IPS-NIHi11 (cell line): Measurements from ENCODE around the gene NME3.

Experiments used
- DNase-seq: peaks from one replicate; pipeline ENCODE4 v3.0.0; 2012; ENCODE audit warnings: mixed read lengths, low spot score

The NME3 gene

GRCh38 chr16:1793578-1794220 is 22.4 kb upstream of the NME3 start, which contains the start of gene IGFALS:
Gene IGFALS (minus strand): TSS chr16:1793705. CDS start chr16:1793652, 53 bp downstream.
- DNase-seq, result no peak

GRCh38 chr16:1792836-1793577 is 21.7 kb upstream of the NME3 start:
- no peak for DNase-seq

DNA sequence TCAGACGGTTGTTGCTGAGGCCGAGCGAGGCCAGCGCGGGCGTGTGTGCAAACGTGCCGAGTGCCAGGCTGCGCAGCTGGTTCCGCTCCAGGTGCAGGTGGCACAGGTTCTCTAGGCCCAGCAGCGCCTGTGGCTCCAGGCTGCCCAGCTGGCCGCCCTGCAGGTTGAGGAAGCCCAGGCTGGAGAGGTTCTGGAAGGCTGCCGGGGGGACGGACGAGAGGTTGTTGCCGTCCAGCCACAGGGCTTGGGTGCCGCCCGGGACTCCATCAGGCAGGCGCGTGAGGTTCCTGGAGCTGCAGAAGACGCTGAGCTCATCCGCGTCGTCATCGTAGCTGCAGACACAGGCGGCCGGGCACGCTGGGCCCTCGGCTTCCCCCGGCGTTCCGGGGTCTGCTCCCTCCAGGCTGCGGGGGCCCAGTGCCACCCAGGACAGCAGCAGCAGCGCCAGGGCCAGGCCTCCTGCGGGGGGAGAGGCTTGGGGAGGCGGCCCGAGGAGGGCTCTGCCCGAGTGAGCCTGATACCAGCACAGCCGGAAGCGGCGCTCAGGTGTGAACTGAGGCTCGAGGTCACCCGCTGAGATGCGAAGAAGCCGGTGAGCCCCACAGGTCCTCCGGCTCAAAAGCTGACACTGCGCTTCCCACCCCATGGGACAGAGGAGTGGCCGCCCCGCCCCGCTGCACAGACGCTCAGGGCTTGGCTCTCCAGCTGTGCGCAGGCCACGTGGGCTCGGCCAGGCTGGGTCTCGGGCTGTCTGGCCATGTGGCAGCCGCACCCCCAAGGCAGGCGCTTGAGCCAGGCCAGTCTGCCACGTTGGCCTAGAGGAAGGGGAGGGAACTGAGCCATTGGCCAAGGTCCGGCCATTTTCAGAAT is 20.8 kb upstream of the NME3 start:
- no peak for DNase-seq

- no peak for DNase-seq
Measured at GRCh38 chr16:1791256-1791942, 20.1 kb upstream of the NME3 start.

GRCh38 chr16:1790611-1791255 is 19.4 kb upstream of the NME3 start:
- DNase-seq, result no peak

- DNase-seq, result no peak
Measured at GRCh38 chr16:1790261-1790610, 18.9 kb upstream of the NME3 start.

DNA sequence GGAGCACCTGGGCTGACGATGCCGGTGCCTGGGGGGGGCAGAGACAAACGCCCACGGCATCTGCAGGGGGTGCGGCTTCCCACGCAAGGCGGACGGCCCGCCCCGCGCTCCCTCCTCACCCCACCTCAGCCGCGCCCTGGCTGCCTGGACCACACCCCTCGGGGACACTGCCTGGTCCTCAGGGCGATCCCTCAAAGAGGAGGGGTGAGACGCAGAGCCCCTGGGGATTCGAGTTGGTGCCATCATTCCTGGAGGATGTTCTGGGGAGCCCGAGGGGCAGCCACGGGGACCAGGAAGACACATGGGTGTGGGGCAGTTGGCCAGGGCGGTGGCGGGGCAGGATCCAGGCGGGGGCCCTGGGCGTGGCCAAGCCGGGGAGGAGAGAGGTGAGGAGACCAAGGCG is 18.3 kb upstream of the NME3 start:
- no peak for DNase-seq

- DNase-seq, result no peak
Measured at GRCh38 chr16:1788708-1789100, 17.4 kb upstream of the NME3 start.

GRCh38 chr16:1788095-1788707 is 16.9 kb upstream of the NME3 start:
- no peak for DNase-seq

GRCh38 chr16:1787322-1788094 is 16.2 kb upstream of the NME3 start:
- no peak for DNase-seq

DNA sequence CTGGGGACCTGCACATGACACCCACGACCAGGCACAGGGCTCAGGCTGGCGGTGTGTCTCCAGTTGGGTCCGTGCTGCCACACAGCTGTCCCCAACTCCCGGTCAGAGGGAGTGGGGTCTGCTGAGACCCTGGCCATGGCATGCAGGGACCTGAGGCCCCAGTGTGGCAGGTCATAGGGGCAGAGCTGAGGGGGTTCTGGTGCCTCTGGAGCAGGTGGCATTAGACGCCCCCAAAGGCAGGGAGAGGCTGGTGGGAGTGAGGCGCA is 15.6 kb upstream of the NME3 start:
- no peak for DNase-seq

DNA sequence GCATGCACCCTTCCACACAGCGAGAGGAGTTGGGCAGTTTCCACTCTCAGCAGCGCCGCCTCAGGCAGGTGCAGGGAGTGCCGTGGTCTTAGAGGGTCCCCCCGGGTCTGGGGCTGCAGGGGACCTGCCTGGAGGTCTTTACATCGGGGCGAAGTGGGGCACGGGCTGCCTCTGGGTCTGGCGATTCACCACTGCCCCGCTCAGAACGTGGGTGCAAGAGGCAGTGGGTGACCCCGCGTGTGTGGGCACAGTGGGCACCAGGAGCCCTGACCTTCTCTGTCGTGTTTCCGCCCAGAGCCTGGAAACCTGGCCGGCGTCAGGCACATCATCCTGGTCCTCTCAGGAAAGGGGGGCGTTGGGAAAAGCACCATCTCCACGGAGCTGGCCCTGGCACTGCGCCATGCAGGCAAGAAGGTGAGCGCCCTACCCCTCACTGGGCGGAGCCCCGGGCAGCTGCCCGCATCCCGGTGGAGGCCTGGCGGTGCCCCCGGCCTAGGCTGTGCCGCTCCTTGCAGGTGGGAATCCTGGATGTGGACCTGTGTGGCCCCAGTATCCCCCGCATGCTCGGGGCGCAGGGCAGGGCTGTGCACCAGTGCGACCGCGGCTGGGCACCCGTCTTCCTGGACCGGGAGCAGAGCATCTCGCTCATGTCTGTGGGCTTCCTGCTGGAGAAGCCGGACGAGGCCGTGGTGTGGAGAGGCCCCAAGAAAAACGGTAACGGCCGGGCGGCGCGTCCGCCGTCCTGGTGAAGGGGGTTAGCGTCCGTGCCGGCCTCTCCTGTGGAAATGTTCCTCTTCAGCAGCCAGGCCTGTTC is 15.1 kb upstream of the NME3 start:
- DNase-seq, result no peak

DNA sequence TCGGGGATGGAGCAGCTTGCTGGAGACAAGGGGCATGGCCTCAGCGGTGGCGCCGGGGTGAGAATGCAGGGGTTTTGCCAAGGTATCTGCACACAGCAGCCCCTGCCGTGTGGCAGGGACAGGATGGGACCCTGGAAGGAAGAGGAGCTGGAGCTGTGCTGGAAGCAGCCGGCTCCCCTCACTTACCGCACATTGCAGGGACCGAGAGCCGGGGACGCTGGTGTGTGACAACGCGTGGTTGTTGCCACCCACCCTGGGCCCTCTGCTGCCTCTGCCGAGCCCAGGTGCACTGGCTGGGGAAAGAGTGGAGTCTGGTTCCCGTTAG is 14.5 kb upstream of the NME3 start:
- no peak for DNase-seq

DNA sequence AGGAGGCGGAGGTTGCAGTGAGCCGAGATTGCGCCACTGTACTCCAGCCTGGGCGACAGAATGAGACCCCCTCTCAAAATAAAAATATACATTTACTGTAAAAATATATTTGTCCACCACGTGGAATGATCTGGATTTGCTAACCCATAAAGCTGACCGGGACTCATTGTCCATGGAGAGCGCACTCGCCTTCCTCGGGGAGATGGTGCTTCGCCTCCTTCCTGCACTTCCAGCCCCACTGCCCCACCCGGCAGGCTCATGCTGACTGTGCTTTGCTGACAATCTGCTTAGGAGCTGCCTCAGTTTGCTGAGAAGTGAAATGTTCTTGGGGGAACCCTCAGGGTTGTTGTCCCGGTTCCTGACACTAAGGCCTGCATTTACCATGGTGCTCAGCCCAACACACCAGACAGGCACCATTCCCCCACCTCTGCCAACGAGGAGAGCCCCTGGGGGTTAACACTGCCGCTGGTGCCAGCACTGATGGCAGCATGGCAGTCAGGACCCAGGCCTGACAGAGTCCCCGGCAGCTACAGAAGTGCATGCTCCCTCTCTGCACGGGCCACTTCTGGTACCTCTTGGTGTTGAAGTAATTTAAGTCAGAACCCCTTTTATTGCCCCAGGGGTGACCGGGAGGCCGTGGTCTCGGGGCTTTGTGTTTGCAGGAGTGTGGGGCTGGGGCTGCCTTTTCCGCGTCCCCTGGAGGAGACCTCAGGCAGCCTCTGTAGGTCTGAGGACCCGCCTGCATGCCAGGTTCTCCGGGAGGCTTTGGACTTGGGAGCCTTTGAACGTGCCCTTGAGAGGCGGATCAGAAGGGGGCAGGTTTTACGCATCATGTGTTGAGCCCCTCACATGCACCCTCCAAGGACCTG is 13.9 kb upstream of the NME3 start:
- no peak for DNase-seq

DNA sequence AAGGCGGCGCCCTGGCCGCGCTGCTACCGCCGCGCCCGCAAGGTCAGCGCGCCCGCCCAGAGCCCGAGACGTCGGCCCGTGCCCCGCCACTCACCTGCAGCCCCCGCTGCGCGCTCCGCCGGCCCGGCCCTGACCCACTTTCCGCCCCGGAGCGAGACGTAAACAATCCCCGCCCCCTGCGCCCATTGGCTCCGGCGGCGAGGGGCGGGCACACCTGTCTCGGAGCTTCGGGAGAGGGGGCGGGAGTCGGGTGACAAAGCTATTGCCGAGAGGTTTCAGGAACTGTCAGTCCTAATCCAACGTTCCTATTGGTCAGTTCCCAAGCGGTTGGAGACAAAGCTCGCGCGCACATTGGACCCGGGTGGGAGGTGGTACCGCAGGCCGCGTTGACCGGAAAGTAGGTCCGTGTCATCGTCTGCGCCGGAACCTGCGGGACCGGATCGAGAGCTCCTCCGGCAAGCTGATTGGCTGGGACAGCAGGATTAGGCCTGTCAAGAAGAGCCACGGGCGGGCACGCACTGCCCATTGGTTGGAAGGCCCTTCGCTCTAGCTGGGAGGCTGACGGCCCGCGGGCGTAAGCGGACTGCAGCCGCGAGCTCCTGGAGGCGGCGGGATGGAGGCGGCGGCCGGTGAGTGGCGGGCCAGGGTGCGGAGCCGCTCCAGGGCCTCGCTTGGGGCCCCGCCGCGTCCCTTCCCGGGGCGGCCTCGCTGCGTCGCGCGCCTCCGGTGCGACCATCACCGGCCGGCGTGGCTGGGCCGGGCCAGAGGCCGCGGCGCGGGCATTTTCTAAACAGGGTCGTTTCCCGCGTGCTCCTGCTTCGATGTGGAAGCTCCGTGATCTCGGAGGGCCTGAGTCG is 11.3 kb upstream of the NME3 start, which contains the start of the genes NUBP2 and SPSB3:
Gene NUBP2 (plus strand): TSS at position 553 of the 857 bp plus-strand sequence. CDS start 61 bp downstream, at position 614.
Gene SPSB3 (minus strand): TSS at position 164 of the 857 bp plus-strand sequence. CDS start 1,088 bp downstream, outside the sequence.
- peak; percentile 97 for DNase-seq

DNA sequence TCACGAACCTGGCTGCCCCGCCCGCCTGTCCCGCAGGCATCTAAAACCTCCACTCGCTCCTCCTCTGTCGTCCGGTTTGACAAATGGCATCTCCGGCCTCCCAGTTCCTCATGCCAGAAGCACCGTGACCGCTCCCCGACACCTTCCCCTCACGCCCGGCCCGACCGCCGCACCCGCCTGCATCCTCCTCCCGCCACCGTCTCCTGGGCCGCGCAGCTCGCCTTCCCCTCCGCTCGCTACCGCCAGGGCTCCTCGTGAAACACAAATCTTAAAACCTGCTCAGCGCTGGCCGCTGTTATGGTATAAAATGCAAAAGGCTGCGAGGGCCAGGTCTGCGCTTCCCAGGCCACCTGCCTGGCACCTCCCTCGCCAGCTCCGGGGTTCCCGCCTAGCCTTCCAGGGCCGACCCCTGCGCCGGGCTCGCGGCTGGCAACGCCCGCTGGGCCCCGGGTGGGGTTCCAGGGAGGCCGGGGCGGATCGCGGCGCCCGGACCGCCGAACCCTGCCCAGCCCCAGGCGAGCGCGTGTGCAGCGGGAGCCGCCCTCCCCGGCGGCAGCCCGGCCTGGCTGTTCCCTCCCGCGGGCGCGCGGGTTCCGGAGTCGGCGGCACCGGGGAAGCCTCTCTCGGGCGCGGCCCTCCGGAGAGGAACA is 10.5 kb upstream of the NME3 start:
- DNase-seq, result peak; percentile 63

- no peak for DNase-seq
Measured at GRCh38 chr16:1781254-1781653, 9.9 kb upstream of the NME3 start.
